HEK293 (cell line): ENCODE results near the gene RPL27.

ENCODE experiments used
- CTCF ChIP-seq: fragments of 450-650 bp; formaldehyde crosslinking; IDR thresholded peaks from 2 replicates; pipeline ENCODE4 v1.5.1; 2016; ENCODE audit warnings: missing biosample characterization, missing genetic modification characterization
- ELK4 ChIP-seq: IDR thresholded peaks from 2 replicates; pipeline ENCODE4 v1.6.1; 2011; ENCODE audit warnings: mild to moderate bottlenecking, low read depth, low read length, borderline replicate concordance
- MZF1 ChIP-seq: fragments of 450-650 bp; formaldehyde crosslinking; IDR thresholded peaks from 2 replicates; pipeline ENCODE4 v1.5.1; 2017; ENCODE audit warnings: missing biosample characterization, missing genetic modification characterization, borderline replicate concordance
- REST ChIP-seq: fragments of 450-650 bp; formaldehyde crosslinking; IDR thresholded peaks from 2 replicates; pipeline ENCODE4 v1.5.1; 2016; ENCODE audit warnings: missing biosample characterization, missing genetic modification characterization
- ZNF274 ChIP-seq, 2 experiments: fragments of 200-500 bp in 1 of 2; fragments of 450-650 bp in 1 of 2; sonication (Bioruptor generic) in 1 of 2; formaldehyde crosslinking in 1 of 2; IDR thresholded peaks; 2 replicates each; pipeline versions ENCODE4 v1.5.1 to v1.6.1; 2014 to 2016; ENCODE audit warnings: borderline replicate concordance in 1 of 2, inconsistent platforms in 1 of 2, low read length in 1 of 2, missing biosample characterization in 1 of 2, missing genetic modification characterization in 1 of 2
- ZNF830 ChIP-seq: fragments of 450-650 bp; IDR thresholded peaks from 2 replicates; pipeline ENCODE4 v1.5.0; 2018; ENCODE audit warnings: missing biosample characterization, missing genetic modification characterization, low read depth, mild to moderate bottlenecking, moderate library complexity

GRCh38 chr17:43034894-43035293 is 36.7 kb downstream of the RPL27 start:
- TF ChIP-seq CTCF (tag by site-specific recombination) (no peak), ZNF274 (IDR thresholded peaks at IDR 0.05; ENCODE audit: low read length) (no peak), ZNF274 (tag by site-specific recombination; IDR thresholded peaks at IDR 0.05; ENCODE audit: borderline replicate concordance) (no peak), REST (tag by site-specific recombination) (no peak), ZNF830 (no peak), MZF1 (no peak), ELK4 (no peak)
